GM19238 (cell line): Measurements from ENCODE around the gene CNTNAP2.
"Not testable (repeated sequence)": the region's sequence is repeated elsewhere in the genome, so short reads cannot be mapped to it uniquely, and the experiment has no call there.

Experiments used
- DNase-seq: peaks from one replicate; pipeline ENCODE4 v3.0.0; 2011; ENCODE audit warnings: low spot score; ENCODE audit not compliant: insufficient read length

Gene CNTNAP2

DNA sequence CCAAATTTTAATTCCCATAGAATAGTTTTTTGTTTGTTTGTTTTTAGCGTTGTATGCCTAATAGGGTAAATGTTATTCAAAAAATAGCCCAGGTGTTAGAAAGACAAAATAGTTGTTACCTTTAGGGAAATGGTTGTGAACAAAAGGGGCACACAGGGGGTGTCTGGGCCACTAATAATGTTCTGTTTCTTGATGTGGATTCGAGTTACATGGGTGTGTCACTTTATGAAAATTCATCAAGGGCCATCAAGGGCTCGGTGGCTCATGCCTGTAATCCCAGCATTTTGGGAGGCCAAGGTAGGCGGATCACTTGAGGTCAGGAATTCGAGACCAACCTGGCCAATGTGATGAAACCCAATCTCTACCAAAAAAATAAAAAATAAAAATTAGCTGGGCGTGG is 1942.2 kb downstream of the CNTNAP2 start:
- no peak for DNase-seq

DNA sequence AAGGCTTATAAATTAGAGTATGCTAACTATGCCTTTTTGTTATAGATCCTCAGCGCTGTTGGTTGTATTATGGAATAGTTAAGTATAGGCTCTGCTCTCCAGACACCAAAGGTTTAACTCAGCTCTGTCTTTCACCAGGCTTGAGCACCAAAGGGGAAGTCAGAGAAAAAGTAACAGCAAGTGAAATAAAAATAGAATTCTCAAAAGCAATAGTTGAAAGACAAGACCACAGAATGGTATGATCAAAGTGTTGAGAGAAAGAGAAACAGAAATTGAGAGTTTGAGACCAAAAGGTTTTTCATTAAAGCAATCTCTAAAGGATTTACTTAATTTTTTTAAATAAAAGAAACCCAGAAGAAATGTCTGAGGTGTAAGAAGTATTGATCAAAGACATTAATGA is 1944.1 kb downstream of the CNTNAP2 start:
- DNase-seq, result no peak

DNA sequence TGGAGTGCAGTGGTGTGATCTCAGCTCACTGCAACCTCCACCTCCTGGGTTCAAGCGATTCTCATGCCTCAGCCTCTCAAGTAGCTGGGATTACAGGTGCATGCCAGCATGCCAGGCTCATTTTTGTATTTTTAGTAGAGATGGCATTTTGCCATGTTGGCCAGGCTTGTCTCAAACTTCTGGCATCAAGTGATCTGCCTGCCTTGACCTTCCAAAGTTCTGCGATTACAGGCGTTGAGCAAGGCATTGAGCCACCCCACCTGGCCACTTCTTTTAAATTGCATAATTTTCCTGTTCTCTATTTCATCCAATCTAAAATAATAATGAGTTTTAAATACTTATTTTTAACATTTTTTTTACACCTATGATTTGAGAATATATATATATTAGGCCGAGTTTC is 1961.5 kb downstream of the CNTNAP2 start:
- not testable (repeated sequence) for DNase-seq

DNA sequence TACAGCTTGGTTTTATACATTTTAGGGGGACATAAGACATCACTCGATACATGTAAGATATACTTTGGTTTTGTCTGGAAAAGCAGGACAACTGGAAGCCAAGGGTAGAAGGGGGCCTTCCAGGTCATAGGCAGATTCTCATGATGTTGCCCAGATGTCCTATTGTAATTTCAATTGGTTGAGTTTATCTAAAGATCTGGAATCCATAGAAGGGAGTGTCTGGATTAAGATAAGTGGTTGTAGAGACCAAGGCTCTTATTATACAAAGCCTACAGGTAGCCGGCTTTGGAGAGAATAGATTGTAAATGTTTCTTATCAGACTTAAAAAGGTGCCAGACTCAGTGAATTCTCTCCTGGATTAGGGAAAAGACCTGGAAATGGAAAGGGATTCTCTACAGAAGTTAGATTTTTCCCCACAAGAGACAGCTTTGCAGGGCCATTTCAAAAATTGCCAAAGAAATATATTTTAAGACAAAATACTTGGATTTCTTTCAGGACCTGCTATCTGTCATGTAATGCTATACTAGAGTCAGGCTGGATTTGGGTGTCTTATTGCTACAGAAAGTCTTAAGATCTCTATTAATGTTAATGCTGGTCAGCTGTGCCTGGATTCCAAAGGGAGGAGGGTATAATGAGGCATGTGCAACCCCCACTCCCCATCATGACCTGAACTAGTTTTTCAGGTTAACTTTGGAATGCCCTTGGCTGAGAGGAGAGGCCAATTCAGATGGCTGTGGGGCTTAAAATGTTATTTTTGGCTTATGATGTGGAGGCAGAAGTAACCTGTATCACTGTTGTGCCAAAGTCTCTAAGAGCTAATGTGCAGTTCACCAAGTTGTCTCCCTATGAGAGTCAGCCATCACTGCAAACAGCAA is 1962.8 kb downstream of the CNTNAP2 start:
- DNase-seq, result no peak

DNA sequence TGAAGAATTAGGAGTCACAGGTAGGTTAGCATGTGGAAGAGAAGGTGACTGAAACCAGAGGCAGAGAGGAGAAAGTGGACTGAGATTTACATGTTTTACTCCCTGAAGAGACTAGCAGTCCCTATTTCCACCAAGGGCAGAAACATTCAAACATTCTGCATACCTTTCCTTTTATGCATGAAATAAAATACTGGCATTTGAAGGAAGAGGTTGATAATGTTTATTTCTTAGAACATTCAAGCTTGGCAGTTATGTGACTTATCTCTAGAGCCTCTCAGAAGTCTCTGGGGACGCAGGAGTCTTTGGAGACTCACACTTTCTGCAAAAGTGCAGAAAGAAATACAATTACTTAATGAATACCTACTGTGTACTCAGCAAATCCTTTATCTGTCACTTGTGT is 1966.8 kb downstream of the CNTNAP2 start:
- no peak for DNase-seq

DNA sequence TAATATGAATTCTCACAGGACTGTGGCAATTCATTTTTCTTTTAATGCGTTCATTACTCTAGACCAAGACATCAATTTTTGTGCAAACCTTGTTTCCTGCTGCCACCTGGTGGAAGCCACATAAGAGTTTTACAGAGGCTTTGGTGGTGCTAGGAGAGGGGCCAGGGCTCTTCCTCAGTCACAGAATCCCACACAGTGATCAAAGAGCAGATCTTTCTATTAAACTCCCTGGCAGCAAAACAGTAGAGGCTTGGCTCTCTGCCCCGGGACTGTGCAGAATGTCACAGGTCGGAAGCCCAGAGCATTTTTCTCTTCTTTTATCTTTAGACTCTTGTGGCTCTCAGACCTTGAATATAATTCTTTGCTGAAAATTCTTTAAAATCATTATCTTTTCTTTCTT is 1967.5 kb downstream of the CNTNAP2 start:
- DNase-seq, result no peak

DNA sequence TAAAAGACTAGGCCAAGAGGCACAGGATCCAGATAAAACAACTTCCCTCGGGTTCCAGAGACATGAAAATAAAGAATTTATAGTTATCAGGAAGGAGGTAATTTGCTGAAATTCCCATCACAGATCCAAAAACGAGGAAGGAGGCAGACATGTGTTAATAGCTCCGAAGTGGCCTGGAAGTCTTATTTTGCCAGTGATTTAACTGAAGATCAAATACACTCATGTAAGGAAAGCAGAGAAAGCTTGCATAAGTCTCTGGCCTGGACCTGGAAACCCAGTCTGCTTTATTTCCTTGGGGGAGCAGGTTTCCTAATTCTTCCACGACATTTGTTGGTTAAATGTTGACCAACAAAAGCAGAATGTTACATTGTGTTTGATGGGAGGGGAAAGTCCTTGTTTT is 1975.3 kb downstream of the CNTNAP2 start:
- DNase-seq, result no peak

DNA sequence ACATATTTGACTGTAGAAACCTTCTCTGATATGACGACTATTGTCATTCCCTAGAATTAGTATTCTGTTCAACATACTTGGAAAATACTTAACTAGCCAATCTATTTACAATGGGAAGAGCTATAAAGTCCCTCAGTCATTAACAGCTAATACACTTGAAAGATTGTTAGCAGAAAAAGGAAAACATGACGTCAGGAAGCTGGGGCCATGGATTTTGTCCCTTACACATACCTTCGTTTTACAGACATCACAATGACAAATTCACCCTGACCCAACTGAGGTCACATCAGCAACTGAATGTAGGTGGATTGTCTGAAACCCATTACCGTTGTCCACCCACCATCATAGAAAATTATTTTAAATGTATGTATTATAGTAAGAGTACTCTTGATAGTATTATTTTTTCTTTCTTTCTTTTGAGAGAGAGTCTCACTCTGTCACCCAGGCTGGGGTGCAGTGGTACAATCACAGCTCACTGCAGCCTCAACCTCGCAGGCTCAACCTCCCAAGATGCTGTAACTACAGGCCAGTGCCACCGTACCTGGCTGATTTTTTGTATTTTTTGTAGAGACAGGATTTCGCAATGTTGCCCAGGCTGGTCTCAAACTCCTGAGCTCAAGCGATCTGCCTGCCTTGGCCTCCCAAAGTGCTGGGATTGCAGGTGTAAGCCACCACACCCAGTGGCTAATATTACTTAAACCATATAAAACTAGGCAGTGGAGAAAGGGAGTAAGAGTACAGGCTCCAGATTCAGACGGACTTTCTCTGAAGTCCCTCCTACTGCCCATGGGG is 1977.0 kb downstream of the CNTNAP2 start:
- DNase-seq, result no peak

DNA sequence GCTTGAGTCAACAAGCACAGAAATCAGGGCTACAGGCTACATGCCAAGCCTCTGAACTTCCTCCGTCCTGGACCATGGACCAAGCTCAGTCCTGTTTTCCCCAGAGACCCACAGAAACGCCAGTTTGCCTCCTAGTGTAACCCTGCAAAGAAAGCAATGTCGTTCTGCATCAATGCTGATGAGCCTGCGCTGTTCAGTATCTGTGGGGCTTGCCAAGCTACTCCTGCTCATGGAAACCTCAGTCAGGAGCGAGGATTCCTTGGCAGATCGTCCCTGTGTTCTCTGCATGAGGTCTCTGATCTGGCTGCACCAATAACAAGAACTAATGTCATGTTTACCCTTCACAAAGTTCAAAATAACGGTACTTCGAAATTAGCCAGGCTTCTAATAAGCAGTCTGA is 1978.5 kb downstream of the CNTNAP2 start:
- DNase-seq, result no peak

DNA sequence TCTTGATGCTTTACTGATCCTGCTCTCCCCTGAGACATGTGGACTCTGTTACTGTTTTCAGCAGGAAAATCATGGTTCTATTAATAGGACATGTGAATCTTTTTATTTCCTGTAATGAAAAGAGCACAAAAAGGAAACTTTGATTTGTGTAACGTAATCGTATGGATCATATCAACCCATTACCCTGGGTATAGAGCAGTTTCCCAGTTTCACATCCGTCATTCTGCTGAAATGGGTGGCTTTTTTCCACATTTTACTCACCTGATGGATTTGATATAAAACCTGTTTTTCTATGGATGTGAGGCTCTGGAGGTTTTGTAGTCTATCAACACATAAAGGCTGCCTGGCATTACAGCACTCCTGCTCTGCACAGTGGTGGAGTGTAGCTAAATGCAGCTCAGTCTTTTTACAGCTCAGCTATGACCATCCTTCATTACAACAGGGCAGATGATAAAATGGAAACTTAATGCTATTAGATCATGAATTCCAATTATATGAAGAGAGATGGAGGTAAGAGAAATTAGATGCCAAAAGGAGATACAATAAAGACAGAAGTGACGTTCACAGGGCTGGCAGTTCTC is 1987.6 kb downstream of the CNTNAP2 start:
- DNase-seq, result no peak

DNA sequence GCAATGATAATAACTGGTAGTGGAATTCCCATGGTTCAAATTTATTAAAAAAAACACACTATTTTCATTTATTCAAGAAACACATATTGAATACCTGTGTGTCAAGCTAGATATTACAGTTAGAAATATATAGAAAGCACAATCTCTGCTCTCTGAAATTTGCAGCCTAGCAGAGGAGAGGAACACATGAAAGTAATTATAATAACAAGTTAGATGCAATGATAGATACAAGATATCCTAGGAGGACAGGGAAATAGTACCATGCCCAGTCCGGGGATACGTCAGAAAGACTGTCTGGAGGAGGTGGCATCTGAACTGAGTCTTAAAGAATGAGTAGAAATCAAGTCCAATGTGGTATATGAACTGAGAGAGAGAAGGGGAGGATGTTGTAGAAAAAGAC is 1988.3 kb downstream of the CNTNAP2 start:
- DNase-seq, result no peak

DNA sequence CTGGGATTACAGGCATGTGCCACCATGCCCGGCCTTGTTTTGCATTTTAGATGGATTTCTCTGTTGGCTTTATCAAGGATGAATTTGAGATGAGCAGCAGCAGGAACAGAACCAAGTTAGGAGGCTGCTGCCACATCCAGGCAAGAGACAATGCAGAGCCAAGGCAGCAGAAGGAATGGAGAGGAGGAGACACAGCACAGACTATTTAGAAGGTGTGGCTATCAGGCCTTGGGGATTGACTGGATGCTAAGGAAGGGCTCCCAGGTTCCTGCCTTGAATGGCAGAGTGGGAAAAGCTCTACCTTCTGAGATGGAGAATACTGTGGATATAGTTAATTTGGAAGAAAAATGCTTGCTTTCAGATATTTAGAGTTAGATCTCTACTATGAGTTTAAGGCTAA is 1989.3 kb downstream of the CNTNAP2 start:
- DNase-seq, result no peak

DNA sequence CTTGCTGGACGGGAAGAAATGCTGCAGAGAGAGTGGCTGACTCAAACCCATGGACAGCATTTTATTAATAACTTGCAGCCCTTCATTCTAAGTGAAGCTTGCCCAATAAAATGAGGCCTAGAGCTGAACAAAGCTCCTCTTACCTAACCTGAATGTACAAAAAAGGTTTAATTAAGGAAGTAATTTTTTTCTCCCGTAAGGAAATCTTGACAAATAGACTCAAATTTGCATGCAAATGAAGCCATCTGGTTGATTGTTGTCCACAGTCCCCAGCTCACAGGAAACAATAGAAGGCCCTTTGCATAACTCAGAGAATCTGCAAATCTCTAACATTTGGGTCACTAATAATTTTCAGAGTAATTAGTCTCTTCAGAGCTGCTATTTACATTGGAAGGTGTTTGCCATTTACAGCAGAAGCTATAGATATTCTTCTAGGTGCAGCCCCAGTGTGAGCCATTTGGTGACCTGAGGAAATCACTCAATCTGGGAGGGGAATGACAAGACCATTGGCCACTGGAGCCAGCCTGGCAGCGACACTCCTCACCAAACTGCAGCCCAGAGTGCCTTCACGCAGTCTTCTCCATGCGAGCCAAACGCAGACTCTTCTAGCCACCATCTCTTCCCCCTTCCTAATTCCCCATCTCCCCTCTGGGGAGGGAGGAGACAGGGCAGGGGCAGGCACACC is 1991.0 kb downstream of the CNTNAP2 start:
- no peak for DNase-seq

DNA sequence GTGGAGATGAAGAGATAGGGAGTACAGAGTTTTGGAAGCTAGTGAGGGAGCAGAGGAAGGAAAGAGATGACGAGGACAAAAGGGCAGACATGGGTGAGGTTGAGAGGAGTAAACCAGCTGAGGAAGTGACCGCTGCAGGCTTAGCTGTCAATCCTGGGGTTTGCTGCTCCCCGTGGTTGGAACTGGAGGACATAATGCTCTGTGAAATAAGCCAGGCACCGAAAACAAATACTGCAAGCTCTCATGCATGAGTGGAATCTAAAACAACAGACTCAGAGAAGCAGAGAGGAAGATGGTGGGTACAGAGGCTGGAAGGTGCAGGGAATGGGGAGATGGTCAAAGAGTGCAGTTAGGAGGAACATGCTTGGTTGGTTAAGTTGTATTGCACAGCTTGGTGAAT is 1991.8 kb downstream of the CNTNAP2 start:
- DNase-seq, result no peak

DNA sequence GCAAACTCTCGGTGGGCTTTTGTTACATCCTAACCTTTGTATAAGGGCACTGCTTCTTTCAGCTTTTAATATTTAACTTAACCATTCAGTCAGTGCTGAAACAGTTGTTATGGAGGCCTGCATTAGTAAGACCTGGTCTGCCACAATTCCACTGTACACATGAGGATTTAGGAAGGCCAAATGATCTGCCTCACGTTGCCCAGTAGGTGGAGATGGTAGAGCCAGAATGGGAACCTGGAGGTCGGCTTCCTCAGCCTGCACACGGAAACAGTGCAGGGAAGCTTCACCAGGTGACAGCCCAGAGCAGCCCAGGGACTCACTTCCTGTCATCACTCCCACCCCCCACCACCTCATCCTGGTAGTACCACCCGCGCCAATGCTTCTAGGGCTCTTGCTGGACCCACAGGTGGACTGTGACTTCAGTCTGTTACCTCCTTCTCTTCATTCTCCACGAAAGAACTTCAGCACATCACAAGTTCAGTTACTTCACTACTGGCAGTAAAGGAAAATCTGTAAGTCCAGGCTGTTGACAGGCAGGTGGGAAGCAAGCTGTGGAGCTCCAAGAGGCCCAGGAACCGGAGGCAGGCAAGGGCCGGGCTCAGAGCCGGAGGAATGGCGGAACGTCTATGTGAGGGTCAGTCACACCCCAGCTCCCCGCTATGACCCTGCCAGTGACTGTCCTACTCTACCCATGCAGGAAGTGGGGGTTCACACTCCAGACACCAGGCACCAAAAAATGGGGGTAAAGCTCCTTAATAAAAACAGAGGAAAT is 1993.7 kb downstream of the CNTNAP2 start:
- no peak for DNase-seq

DNA sequence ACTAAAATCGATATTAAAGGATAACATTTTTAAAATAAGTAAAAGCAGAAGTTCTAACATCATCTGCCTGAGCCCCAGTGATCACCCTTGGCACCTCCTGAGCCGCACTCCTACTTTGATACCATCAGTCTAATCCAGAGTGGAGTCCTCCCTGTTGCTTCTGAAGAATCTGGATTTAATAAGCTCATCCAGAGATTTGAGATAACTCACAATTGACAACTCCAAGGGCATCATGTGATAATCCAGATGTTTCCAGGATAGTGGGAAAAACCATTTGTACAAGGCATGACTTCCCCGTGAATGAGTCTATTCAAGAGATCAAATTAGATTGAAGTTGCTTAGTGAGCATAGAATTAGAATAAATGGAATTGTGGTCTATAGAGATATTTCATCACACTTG is 1998.2 kb downstream of the CNTNAP2 start:
- no peak for DNase-seq

DNA sequence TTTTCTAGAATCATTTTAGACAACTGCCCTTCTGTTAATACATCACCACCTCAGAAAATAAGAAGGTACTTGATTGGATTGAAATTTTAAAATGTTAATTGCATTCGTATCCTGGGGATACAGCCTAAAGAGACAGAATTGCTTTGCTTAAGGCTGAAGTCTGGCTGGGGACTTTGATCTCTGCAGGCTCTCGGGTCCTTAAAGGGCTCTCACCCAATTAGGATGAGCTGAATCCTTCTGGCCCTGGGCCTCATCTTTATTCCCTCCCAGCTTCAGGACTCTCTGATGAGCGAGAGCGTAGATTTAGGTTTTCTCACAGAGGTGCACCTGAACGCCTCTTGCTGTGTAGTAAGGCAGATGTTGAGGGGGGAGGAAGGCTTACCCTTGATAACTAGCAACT is 1998.7 kb downstream of the CNTNAP2 start:
- no peak for DNase-seq

DNA sequence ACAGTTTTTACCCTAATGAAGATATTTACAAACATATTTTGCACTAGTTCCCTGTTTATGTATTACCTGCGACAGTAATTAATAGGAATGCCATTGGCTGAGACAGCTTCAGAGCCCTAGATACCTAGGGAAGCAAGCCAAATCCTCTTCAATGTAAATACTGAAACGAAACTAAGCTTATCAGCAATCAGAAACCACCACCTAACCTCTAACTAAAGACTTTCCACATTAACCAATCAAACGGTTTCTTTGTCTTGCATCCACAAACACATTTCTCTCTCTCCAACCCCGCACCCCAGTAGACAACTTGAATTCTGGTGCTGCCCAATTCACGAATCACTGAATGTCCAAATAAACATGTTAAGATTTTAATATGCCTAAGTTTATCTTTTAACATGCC is 1999.6 kb downstream of the CNTNAP2 start:
- no peak for DNase-seq

DNA sequence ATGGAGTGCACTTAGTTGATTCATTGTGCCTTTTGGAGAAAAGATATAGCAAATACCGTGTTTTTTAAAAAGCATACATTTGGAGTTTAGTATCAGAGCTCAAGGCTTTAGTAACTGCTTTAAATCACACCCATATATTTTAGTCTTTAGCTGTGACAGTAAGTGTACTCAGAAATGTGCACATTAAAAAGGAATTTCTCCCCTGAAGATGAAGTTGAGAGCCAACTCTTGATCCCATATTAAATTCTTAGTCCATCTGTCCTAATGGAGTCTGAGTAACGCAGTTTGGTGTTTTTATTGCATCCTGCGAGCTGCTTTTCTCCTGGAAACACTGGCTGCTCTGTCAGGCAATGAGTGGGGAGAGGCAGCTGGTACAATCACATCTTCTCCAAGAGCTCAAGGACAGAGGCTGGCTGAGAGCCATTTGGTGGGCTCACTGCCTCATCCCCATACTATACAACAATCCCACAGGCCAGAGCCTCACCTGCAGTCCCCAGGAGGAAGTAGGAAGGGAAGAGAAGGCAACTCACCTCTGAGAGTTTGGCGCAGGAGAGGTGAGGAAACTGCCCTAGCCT is 2000.3 kb downstream of the CNTNAP2 start:
- DNase-seq, result no peak

DNA sequence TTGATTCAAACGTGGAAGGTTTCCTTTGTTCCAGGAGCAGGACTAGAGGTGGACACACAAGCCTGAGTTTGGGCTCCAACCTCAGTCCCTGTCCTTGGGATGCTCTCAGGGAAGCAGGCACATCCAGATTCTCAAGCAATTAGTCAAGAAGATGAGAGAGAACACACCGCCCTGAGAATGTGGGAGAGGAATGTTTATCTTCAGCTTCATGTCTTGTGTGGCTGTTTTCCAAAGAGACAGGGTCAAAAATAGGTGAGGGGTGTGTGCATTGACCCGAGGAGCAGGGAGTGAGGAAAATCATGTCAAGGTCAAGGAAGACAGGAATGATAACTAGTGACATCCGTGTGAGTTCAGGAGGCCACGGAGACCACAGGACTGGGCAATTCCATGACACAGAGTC is 2001.8 kb downstream of the CNTNAP2 start:
- DNase-seq, result no peak

DNA sequence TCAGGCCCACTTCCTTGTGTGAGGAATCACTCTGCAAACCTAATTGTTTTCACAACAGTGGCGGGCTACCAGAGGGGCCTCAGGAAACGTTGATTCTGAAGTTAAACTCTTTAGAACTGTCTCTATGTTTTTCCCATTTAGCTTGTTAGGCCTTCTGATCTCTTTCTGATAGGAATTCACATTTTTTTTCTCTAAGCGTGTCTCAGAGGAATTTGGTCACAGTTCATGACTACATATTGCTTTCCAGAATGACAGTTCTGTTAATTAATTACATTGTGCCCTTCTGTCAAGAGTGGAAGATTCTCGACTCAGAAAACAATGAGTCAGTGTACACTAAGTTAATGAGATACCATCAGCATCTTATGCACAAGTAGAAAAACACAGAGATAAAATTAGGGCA is 2004.8 kb downstream of the CNTNAP2 start:
- no peak for DNase-seq
